ENCODE results near the gene WDCP.
A peak's percentile ranks its signal among the peaks of the same experiment; 100 is the strongest.

Gene WDCP

DNA sequence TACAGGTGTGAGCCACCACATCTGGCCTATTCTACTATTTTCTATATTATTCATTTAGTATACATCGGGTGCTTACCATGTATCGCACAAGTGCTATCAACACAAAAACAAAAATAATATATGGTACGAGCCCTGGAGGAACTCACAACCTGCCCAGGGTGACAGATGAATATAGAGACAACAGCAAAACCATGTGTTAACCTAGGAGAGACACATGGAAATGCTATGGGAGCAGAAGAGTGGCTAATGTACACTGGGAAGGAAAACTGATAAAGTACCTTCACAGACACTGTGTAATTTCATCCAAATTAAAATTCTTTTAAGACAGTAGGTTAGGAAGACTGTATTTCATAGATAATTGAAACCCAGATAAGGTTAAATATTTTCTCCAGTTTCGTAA lies 25.1 kb upstream of the WDCP start:
- no peak for TF ChIP-seq Cebpa-rat (IDR thresholded peaks at IDR 0.05)
- Histone ChIP-seq H3K36me3 (peaks cover 68% of the 10 kb centered on the region), H3K9ac (no peak overlapping the region), H3K4me2 (no peak overlapping the region), H3K27ac (no peak overlapping the region), H3K27me3 (no peaks in the 10 kb centered on the region), H3K4me3 (no peak overlapping the region), H4K20me1 (peaks cover 62% of the 10 kb centered on the region), H3K4me1 (peaks cover 19% of the 10 kb centered on the region), H3K9me3 (no peaks in the 10 kb centered on the region)

GRCh38 chr2:24065341-24065740 lies 18.1 kb upstream of the WDCP start:
- H4K20me1 ChIP-seq: peaks cover 18% of the 10 kb centered on the region
- 0 out of 2 replicates have a peak, but pooled peaks cover 5% of the 10 kb centered on the region for H3K4me1 ChIP-seq
- peaks cover 52% of the 10 kb centered on the region for H3K36me3 ChIP-seq
- no peak overlapping the region for H3K27ac ChIP-seq
- no peak overlapping the region for H3K9ac ChIP-seq
- H3K27me3 ChIP-seq: no peaks in the 10 kb centered on the region
- no peak for TF ChIP-seq Cebpa-rat (IDR thresholded peaks at IDR 0.05)
- no peaks in the 10 kb centered on the region for H3K9me3 ChIP-seq
- no peak overlapping the region for H3K4me2 ChIP-seq
- no peak overlapping the region for H3K4me3 ChIP-seq

DNA sequence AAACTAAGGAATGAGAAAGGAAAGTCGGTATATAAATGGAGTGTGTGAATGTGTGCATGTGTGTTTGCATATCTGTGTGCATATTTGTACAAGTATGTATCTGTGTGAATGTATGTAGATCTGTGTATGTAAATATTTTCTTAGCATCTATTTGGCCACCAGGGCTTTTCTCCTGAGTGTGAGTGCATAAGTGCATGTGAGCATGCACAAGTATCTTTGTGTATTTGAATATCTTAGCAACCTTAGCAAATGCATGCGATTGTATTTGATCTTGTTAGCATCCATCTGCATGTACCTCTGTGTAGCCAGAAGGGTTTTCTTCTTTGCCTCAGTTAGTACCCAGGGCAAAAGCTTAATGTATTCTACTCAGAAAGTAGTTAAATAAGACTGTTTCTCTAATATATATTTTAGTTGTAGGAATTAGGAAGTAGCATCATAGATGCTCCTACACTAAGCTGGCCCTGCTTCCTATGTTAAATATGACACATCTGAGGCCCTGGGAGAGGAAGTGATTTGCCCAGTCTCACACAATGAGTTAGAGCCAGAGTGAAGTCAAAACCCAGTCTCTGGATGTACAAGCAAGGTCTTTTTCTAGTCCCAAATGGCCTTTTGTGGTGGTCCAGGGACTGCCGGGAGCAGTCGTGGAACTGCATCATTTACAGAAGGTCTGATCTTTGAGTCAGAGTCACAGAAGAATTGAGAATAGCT lies 11.5 kb upstream of the WDCP start:
- Histone ChIP-seq H3K4me3 (no peak overlapping the region), H3K4me2 (no peak overlapping the region), H3K9me3 (peaks cover 5% of the 10 kb centered on the region; the same call in 1 of the 2 replicates), H3K27ac (no peak overlapping the region), H3K9ac (no peak overlapping the region), H3K27me3 (no peaks in the 10 kb centered on the region), H3K4me1 (no peaks in the 10 kb centered on the region), H3K36me3 (no peaks in the 10 kb centered on the region), H4K20me1 (no peaks in the 10 kb centered on the region)
- no peak for TF ChIP-seq Cebpa-rat (IDR thresholded peaks at IDR 0.05)

- peaks cover 5% of the 10 kb centered on the region; the same call in 1 of the 2 replicates for H3K9me3 ChIP-seq
- no peak overlapping the region for H3K27ac ChIP-seq
- no peak overlapping the region for H3K4me3 ChIP-seq
- H3K9ac ChIP-seq: no peak overlapping the region
- peaks cover 22% of the 10 kb centered on the region for H3K27me3 ChIP-seq
- H3K4me1 ChIP-seq: no peaks in the 10 kb centered on the region
- no peaks in the 10 kb centered on the region for H3K36me3 ChIP-seq
- H4K20me1 ChIP-seq: peaks cover 1% of the 10 kb centered on the region; the same call in 1 of the 2 replicates
- H3K4me2 ChIP-seq: no peak overlapping the region
- no peak for TF ChIP-seq Cebpa-rat (IDR thresholded peaks at IDR 0.05)
These were observed 8.6 kb upstream of the WDCP start for GRCh38 chr2:24055750-24056149.

- Histone ChIP-seq H3K27ac (no peak overlapping the region), H3K27me3 (peaks cover 34% of the 10 kb centered on the region), H3K9ac (no peak overlapping the region), H3K4me1 (peaks cover 4% of the 10 kb centered on the region; the same call in 1 of the 2 replicates), H3K9me3 (peaks cover 5% of the 10 kb centered on the region; the same call in 1 of the 2 replicates), H3K4me3 (no peak overlapping the region), H3K36me3 (no peaks in the 10 kb centered on the region), H4K20me1 (peaks cover 10% of the 10 kb centered on the region; the same call in 1 of the 2 replicates), H3K4me2 (no peak overlapping the region)
- TF ChIP-seq Cebpa-rat (IDR thresholded peaks at IDR 0.05): no peak
These were observed 7.3 kb upstream of the WDCP start for GRCh38 chr2:24054366-24055010.

DNA sequence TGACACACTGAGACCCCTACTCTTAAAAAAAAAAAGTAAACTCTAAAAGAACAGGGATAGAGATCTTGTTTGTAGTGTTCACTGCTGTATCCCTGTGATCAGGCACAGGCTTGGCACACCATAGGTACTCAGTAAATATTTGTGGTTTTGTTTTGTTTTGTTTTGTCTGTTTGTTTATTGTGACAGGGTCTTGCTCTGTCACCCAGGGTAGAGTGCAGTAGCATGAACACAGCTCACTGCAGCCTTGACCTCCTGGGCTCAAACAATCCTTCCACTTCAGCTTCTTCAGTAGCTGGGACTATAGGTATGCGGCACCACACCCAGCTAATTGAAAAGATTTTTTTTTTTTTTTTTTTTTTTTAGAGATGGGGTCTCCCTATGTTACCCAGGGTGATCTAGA lies 5.8 kb upstream of the WDCP start:
- no peak overlapping the region for H3K4me2 ChIP-seq
- H3K4me3 ChIP-seq: no peak overlapping the region
- H3K4me1 ChIP-seq: peaks cover 13% of the 10 kb centered on the region
- no peak overlapping the region for H3K27ac ChIP-seq
- peaks cover 5% of the 10 kb centered on the region; the same call in 1 of the 2 replicates for H3K9me3 ChIP-seq
- H4K20me1 ChIP-seq: peaks cover 10% of the 10 kb centered on the region; the same call in 1 of the 2 replicates
- H3K36me3 ChIP-seq: no peaks in the 10 kb centered on the region
- no peak for TF ChIP-seq Cebpa-rat (IDR thresholded peaks at IDR 0.05)
- H3K9ac ChIP-seq: no peak overlapping the region
- peaks cover 50% of the 10 kb centered on the region for H3K27me3 ChIP-seq

DNA sequence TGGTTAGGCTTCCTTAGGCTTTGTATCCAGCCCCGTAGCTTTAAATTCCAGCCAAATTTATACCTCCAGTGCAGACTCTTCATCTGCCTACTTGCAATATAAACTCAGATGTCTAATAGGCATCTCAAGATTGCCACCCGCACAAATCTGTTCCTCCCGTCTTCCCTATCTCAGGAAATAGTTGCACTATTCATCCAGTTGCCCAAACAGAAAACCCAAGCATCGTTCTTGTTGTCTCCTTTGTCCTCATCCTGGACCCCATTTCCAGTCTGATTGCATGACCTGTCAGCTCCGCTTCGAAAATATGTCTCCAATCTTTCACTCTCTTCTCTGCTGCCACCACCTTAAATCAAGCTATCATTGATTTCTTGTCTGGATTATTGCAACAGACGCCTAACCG lies 4.6 kb upstream of the WDCP start:
- Histone ChIP-seq H3K27me3 (peaks cover 54% of the 10 kb centered on the region), H4K20me1 (peaks cover 10% of the 10 kb centered on the region; the same call in 1 of the 2 replicates), H3K27ac (no peak overlapping the region), H3K4me3 (no peak overlapping the region), H3K4me2 (no peak overlapping the region), H3K36me3 (no peaks in the 10 kb centered on the region), H3K4me1 (peaks cover 18% of the 10 kb centered on the region), H3K9me3 (peaks cover 5% of the 10 kb centered on the region; the same call in 1 of the 2 replicates), H3K9ac (no peak overlapping the region)
- TF ChIP-seq Cebpa-rat (IDR thresholded peaks at IDR 0.05): no peak

DNA sequence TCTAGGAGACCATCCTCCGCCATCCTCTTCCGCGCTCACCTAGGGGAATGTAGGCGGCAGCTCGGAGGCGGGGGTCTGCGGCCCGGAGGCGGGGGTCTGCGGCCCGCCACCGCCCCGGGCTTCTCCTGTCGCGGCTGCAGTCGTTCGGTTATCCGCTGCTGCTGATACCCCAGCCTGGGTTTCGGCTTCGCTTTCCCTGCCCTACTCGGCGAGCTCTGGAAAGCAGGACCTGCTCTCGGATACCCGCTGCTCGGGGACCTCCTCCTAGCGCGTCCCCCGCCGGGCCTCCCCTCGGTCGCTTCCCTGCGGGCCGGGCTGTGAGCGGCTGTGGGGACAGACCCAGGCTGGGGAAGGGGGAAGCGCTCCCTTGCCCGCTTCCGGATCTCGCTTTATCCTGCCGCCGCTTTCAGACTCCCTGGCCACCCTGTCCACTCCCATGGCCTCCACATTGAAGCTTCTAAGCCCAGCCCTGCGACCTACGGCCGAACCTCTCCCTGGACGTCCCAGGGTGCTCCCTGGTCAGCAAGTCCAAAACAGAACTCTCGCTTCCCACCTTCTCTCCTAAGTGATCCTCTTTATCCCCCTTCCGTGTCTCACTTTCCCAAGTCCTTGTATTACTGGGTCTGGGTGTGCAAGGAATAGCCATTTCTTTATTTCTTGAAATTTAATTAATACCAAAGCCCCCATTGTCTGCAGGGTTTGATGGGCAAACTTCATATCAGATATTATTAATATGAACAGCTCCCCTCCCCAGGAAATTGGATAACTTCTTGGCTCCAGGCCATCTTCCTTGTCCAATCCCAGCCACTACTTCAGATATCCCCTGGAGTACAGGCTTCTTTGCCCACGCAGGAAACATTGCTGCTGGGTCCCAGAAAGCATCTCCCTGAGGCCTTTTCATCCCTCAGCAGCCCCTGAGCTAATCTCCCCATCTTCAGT lies 3.1 kb upstream of the WDCP start:
- no peak for TF ChIP-seq Cebpa-rat (IDR thresholded peaks at IDR 0.05)
- peaks cover 54% of the 10 kb centered on the region for H3K27me3 ChIP-seq
- H3K27ac ChIP-seq: no peak overlapping the region
- H3K4me1 ChIP-seq: peaks cover 32% of the 10 kb centered on the region
- H3K36me3 ChIP-seq: no peaks in the 10 kb centered on the region
- peak overlapping the region; percentile 70 for H3K4me3 ChIP-seq
- peak overlapping the region; percentile 41; the same call in 1 of the 2 replicates for H3K9ac ChIP-seq
- H4K20me1 ChIP-seq: peaks cover 10% of the 10 kb centered on the region; the same call in 1 of the 2 replicates
- H3K9me3 ChIP-seq: no peaks in the 10 kb centered on the region
- H3K4me2 ChIP-seq: peak overlapping the region; percentile 90

DNA sequence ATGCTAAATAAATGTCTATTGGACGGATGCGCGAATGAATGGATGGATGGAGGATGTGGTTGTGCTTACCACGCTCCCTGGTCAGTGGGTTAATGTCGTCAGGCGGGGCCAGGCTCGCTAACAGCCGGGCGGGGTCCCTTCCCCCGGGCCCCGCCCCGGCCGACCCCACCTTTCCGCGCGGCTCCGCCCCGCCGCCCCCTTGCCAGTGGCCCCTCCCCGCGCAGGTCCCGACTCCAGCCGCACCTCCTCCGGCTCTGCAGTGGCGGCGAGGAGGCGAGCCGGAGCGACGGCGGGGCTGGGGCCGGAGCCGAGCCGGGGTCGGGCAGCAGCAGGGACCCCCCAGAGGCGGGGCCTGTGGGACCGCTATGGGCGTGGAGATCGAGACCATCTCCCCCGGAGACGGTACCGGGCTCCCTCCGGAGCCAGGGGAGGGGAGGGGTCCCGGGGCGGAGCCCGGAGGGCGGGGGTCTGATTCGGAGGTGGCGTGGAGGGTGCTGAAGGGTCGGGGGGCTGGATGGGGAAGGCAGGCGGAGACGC lies 2.4 kb upstream of the WDCP start, which contains the start of gene FKBP1B:
Gene FKBP1B (plus strand): TSS at position 257 of the 537 bp plus-strand sequence. CDS start 109 bp downstream, at position 366.
- H3K27ac ChIP-seq: no peak within 1 kb of the TSS
- H3K9me3 ChIP-seq: no peaks in the 10 kb centered on the region
- H3K9ac ChIP-seq: peak within 1 kb of the TSS; percentile 41
- peaks cover 37% of the 10 kb centered on the region for H3K4me1 ChIP-seq
- peak within 1 kb of the TSS; percentile 70 for H3K4me3 ChIP-seq
- H4K20me1 ChIP-seq: peaks cover 10% of the 10 kb centered on the region; the same call in 1 of the 2 replicates
- peak within 1 kb of the TSS; percentile 90 for H3K4me2 ChIP-seq
- TF ChIP-seq Cebpa-rat (IDR thresholded peaks at IDR 0.05): no peak
- H3K27me3 ChIP-seq: peaks cover 54% of the 10 kb centered on the region
- H3K36me3 ChIP-seq: no peaks in the 10 kb centered on the region

Data from BLaER1 (cell line).